GM21515 (cell line): ENCODE data around the gene GABRP.

ENCODE experiments used
- ATAC-seq: cut with Tn5 transposase; IDR thresholded peaks from one replicate; pipeline ENCODE4 v1.9.1; 2021; ENCODE audit not compliant: unreplicated experiment

The GABRP gene

GRCh38 chr5:170860818-170861666 is 77.5 kb downstream of the GABRP start:
- ATAC-seq = no peak

- ATAC-seq = no peak
Observed at GRCh38 chr5:170861667-170861916, 78.1 kb downstream of the GABRP start.

- no peak for ATAC-seq
Observed at GRCh38 chr5:170861917-170862766, 78.6 kb downstream of the GABRP start, which contains the start of gene RANBP17. RANBP17 (plus strand) TSS chr5:170862018.

DNA sequence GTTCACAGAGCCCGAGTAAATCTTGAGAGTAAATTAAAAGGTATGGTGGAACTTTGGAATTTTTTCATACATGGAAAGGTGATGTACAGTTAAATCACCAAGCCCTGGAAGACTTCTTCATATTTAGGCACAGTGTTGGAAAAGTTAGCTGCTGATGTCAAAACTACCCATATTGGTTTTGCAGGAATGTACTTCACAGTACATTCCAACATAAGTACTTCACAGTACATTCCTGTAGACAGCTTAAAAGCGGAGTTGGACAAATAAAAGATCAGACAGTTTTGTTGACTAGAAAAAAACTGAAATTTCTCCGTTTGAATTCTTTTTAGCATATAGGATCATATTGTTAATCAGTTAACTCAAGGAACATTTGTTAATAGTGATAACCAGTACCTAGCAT is 80.1 kb downstream of the GABRP start:
- ATAC-seq = no peak
